ENCODE measurements around the gene SNRPD3.
"Not testable (repeated sequence)": the region's sequence is repeated elsewhere in the genome, so short reads cannot be mapped to it uniquely, and the experiment has no call there.

DNA sequence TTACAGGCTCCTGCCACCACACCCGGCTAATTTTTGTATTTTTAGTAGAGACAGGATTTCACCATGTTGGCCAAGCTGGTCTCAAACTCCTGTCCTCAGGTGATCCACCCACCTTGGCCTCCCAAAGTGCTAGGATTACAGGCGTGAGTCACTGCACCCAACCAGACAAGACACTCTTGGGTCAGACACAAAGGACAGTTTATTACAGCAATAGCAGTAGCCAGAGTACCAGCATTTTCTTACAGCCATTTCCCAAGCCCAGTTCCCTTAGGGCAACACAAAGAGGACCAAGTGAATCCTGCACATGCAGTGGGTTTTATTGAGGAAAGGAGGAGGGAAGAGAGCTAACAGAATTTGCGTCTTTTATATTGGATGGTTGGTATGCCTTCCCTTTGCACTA lies 24.8 kb upstream of the SNRPD3 start:
- not testable (repeated sequence) for TF ChIP-seq POLR2A (IDR thresholded peaks at IDR 0.05; ENCODE audit: low read depth)
- TF ChIP-seq, protein P1, sequence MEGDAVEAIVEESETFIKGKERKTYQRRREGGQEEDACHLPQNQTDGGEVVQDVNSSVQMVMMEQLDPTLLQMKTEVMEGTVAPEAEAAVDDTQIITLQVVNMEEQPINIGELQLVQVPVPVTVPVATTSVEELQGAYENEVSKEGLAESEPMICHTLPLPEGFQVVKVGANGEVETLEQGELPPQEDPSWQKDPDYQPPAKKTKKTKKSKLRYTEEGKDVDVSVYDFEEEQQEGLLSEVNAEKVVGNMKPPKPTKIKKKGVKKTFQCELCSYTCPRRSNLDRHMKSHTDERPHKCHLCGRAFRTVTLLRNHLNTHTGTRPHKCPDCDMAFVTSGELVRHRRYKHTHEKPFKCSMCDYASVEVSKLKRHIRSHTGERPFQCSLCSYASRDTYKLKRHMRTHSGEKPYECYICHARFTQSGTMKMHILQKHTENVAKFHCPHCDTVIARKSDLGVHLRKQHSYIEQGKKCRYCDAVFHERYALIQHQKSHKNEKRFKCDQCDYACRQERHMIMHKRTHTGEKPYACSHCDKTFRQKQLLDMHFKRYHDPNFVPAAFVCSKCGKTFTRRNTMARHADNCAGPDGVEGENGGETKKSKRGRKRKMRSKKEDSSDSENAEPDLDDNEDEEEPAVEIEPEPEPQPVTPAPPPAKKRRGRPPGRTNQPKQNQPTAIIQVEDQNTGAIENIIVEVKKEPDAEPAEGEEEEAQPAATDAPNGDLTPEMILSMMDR (IDR thresholded peaks at IDR 0.05), result not testable (repeated sequence)
